Uterus (tissue), 2 donors: Measurements from ENCODE around the gene ABCC4.

Source experiments
- POLR2A ChIP-seq, 2 donors: fragments of 450-650 bp; IDR thresholded peaks; one replicate each; pipeline ENCODE4 v1.6.1; 2016; ENCODE audit warnings: antibody characterized with exemption in 2 of 2, mild to moderate bottlenecking in 1 of 2, moderate library complexity in 1 of 2
- TF ChIP-seq, protein P1 (sequence below), 4 experiments: fragments of 200-600 bp in 2 of 4; fragments of 450-650 bp in 2 of 4; sonication (generic) in 2 of 4; IDR thresholded peaks; one replicate each; pipeline ENCODE4 v1.5.1; 2016 to 2019; ENCODE audit warnings: antibody characterized with exemption in 4 of 4, mild to moderate bottlenecking in 2 of 4, moderate library complexity in 1 of 4

DNA sequence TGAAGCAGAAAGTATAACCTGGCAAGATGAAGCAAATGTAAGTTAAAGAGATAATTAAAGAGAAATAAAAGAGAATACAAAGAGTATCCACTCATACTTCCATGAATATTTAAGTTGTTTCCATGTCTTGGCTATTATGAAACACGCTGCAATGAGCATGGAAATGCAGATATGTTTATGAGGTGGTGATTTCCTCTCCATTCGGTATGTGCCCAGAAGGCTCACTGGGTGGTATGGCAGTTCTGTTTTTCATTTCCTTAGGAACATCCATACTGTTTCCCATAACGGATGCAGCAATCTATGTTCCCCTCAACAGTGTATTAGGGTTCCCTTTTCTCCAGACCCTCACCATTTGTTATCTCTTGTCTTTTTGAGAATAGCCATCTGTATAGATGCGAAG is 316.3 kb downstream of the ABCC4 start:
- TF ChIP-seq, protein P1, sequence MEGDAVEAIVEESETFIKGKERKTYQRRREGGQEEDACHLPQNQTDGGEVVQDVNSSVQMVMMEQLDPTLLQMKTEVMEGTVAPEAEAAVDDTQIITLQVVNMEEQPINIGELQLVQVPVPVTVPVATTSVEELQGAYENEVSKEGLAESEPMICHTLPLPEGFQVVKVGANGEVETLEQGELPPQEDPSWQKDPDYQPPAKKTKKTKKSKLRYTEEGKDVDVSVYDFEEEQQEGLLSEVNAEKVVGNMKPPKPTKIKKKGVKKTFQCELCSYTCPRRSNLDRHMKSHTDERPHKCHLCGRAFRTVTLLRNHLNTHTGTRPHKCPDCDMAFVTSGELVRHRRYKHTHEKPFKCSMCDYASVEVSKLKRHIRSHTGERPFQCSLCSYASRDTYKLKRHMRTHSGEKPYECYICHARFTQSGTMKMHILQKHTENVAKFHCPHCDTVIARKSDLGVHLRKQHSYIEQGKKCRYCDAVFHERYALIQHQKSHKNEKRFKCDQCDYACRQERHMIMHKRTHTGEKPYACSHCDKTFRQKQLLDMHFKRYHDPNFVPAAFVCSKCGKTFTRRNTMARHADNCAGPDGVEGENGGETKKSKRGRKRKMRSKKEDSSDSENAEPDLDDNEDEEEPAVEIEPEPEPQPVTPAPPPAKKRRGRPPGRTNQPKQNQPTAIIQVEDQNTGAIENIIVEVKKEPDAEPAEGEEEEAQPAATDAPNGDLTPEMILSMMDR (IDR thresholded peaks at IDR 0.05): no peak
- no peak for TF ChIP-seq POLR2A (IDR thresholded peaks at IDR 0.05)
